ENCODE measurements around the gene GBGT1. TPM values are rescaled to one million over a fixed set of nuclear protein-coding genes. Genes with fewer than 3 reads are reported as not detected.

Gene GBGT1
- total RNA-seq, 1 donor from 2014 or later: 1.1 TPM

- H3K4me3 ChIP-seq (ENCODE audit: low read depth, low read length): no peak overlapping the region
- no peaks in the 10 kb centered on the region for H3K27me3 ChIP-seq (ENCODE audit: control insufficient read depth, insufficient read depth, low read length)
- TF ChIP-seq CTCF (IDR thresholded peaks at IDR 0.05; ENCODE audit: insufficient read depth, low read length, severe bottlenecking): no peak
- DNase-seq (ENCODE audit: low read depth) (no peak), FAIRE-seq (peak; percentile 36)
- H3K36me3 ChIP-seq (ENCODE audit: control insufficient read depth, insufficient read depth, low read length): no peaks in the 10 kb centered on the region
Measured at GRCh38 chr9:133155156-133155555, 8.6 kb downstream of the GBGT1 start.

GRCh38 chr9:133154097-133154989 lies 9.4 kb downstream of the GBGT1 start:
- DNase-seq (ENCODE audit: low read depth) (no peak), FAIRE-seq (peak; percentile 18)
- Histone ChIP-seq H3K27me3 (ENCODE audit: control insufficient read depth, insufficient read depth, low read length) (no peaks in the 10 kb centered on the region), H3K4me3 (ENCODE audit: low read depth, low read length) (no peak overlapping the region), H3K36me3 (ENCODE audit: control insufficient read depth, insufficient read depth, low read length) (no peaks in the 10 kb centered on the region)
- TF ChIP-seq CTCF (IDR thresholded peaks at IDR 0.05; ENCODE audit: insufficient read depth, low read length, severe bottlenecking): no peak

- no peak for TF ChIP-seq CTCF (IDR thresholded peaks at IDR 0.05; ENCODE audit: insufficient read depth, low read length, severe bottlenecking)
- Histone ChIP-seq H3K27me3 (ENCODE audit: control insufficient read depth, insufficient read depth, low read length) (no peaks in the 10 kb centered on the region), H3K4me3 (ENCODE audit: low read depth, low read length) (no peak overlapping the region), H3K36me3 (ENCODE audit: control insufficient read depth, insufficient read depth, low read length) (no peaks in the 10 kb centered on the region)
- FAIRE-seq: no peak
- no peak for DNase-seq (ENCODE audit: low read depth)
Measured at GRCh38 chr9:133153227-133154096, 10.3 kb downstream of the GBGT1 start.

GRCh38 chr9:133151601-133152525 lies 11.9 kb downstream of the GBGT1 start:
- TF ChIP-seq CTCF (IDR thresholded peaks at IDR 0.05; ENCODE audit: insufficient read depth, low read length, severe bottlenecking): no peak
- no peak for FAIRE-seq
- no peaks in the 10 kb centered on the region for H3K27me3 ChIP-seq (ENCODE audit: control insufficient read depth, insufficient read depth, low read length)
- DNase-seq (ENCODE audit: low read depth): no peak
- H3K36me3 ChIP-seq (ENCODE audit: control insufficient read depth, insufficient read depth, low read length): peaks cover 1% of the 10 kb centered on the region
- H3K4me3 ChIP-seq (ENCODE audit: low read depth, low read length): no peak overlapping the region

- no peak for DNase-seq (ENCODE audit: low read depth)
- Histone ChIP-seq H3K36me3 (ENCODE audit: control insufficient read depth, insufficient read depth, low read length) (peaks cover 4% of the 10 kb centered on the region), H3K4me3 (ENCODE audit: low read depth, low read length) (no peak overlapping the region), H3K27me3 (ENCODE audit: control insufficient read depth, insufficient read depth, low read length) (no peaks in the 10 kb centered on the region)
- TF ChIP-seq CTCF (IDR thresholded peaks at IDR 0.05; ENCODE audit: insufficient read depth, low read length, severe bottlenecking): no peak
- FAIRE-seq: no peak
Measured at GRCh38 chr9:133151041-133151440, 12.7 kb downstream of the GBGT1 start.
